Stomach (tissue), 4 donors: ENCODE results near the gene KRTAP16-1.

Experiments
- EP300 ChIP-seq: sonication (generic); formaldehyde crosslinking; IDR thresholded peaks from one replicate; pipeline ENCODE4 v1.6.1; 2017; ENCODE audit warnings: antibody characterized with exemption
- POLR2A ChIP-seq, 4 donors: fragments of 450-650 bp; IDR thresholded peaks; one replicate each; pipeline ENCODE4 v1.6.1; 2016; ENCODE audit warnings: antibody characterized with exemption in 4 of 4, control low read depth in 2 of 4, mild to moderate bottlenecking in 1 of 4, moderate library complexity in 1 of 4
- TF ChIP-seq, protein P1 (sequence below), 7 experiments: fragments of 450-650 bp in 4 of 7; fragments of 200-600 bp in 3 of 7; sonication (generic) in 3 of 7; IDR thresholded peaks; one replicate each; pipeline ENCODE4 v1.5.1; 2016 to 2019; ENCODE audit warnings: antibody characterized with exemption in 7 of 7, control low read depth in 2 of 7, mild to moderate bottlenecking in 1 of 7

DNA sequence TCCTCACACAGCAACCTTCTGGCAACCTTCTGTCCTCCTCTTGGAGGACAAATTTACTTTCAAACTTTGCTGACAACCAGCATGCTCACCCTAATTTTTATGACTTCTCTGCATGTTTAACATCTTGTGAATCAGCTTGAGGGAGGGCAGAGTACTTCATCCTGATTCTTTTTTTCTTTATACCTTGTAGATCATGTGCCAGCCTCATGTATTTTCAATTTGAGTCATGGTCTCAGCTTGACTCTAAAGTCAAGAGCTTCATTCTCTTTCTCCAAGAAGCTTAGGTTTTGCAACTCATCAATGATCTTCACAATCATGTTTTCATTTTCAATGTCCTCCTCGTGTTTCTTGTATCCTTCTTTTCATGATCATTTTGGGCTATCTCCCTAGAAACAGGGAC lies 37.3 kb downstream of the KRTAP16-1 start:
- TF ChIP-seq, protein P1, sequence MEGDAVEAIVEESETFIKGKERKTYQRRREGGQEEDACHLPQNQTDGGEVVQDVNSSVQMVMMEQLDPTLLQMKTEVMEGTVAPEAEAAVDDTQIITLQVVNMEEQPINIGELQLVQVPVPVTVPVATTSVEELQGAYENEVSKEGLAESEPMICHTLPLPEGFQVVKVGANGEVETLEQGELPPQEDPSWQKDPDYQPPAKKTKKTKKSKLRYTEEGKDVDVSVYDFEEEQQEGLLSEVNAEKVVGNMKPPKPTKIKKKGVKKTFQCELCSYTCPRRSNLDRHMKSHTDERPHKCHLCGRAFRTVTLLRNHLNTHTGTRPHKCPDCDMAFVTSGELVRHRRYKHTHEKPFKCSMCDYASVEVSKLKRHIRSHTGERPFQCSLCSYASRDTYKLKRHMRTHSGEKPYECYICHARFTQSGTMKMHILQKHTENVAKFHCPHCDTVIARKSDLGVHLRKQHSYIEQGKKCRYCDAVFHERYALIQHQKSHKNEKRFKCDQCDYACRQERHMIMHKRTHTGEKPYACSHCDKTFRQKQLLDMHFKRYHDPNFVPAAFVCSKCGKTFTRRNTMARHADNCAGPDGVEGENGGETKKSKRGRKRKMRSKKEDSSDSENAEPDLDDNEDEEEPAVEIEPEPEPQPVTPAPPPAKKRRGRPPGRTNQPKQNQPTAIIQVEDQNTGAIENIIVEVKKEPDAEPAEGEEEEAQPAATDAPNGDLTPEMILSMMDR (IDR thresholded peaks at IDR 0.05) = no peak
- TF ChIP-seq POLR2A (IDR thresholded peaks at IDR 0.05) (no peak), EP300 (no peak)
